BE2C (cell line): ENCODE data around the gene C1orf141. TPM values are rescaled to one million over a fixed set of nuclear protein-coding genes. Genes with fewer than 3 reads are reported as not detected.

Experiments
- DNase-seq: peaks from one replicate; pipeline ENCODE4 v3.0.0-alpha.2; 2020
- H3K27me3 ChIP-seq: fragments of 250-450 bp; sonication (Bioruptor Pico); 2 replicates; pipeline ENCODE4 v1.5.1; 2020; ENCODE audit warnings: mild to moderate bottlenecking
- H3K36me3 ChIP-seq: fragments of 250-450 bp; sonication (Bioruptor Pico); 2 replicates; pipeline ENCODE4 v1.5.1; 2020; ENCODE audit warnings: mild to moderate bottlenecking
- H3K4me1 ChIP-seq: fragments of 250-450 bp; sonication (Bioruptor Pico); 2 replicates; pipeline ENCODE4 v1.5.1; 2020
- H3K4me3 ChIP-seq: 2 replicates; pipeline ENCODE4 v1.5.1; 2011; ENCODE audit warnings: low read depth, low read length
- H3K9me3 ChIP-seq: fragments of 250-450 bp; sonication (Bioruptor Pico); 2 replicates; pipeline ENCODE4 v1.5.1; 2020
- polyA plus RNA-seq: library from polyadenylated mRNA; unstranded; fragments of >200 nt; gene quantifications from one replicate; pipeline ENCODE4 v1.2.1, GENCODE V29; 2012; ENCODE audit warnings: low read depth, missing spikeins; ENCODE audit not compliant: insufficient read length, insufficient read depth
- TF ChIP-seq, protein P1 (sequence below): IDR thresholded peaks from 2 replicates; pipeline ENCODE4 v1.5.1; 2012; ENCODE audit warnings: mild to moderate bottlenecking, low read depth, low read length

C1orf141 gene
- not detected for polyA plus RNA-seq

- no peak for DNase-seq
- Histone ChIP-seq H3K4me1 (no peaks in the 10 kb centered on the region), H3K4me3 (no peak within 1 kb of the TSS), H3K27me3 (no peaks in the 10 kb centered on the region), H3K36me3 (no peaks in the 10 kb centered on the region), H3K9me3 (no peaks in the 10 kb centered on the region)
- TF ChIP-seq, protein P1, sequence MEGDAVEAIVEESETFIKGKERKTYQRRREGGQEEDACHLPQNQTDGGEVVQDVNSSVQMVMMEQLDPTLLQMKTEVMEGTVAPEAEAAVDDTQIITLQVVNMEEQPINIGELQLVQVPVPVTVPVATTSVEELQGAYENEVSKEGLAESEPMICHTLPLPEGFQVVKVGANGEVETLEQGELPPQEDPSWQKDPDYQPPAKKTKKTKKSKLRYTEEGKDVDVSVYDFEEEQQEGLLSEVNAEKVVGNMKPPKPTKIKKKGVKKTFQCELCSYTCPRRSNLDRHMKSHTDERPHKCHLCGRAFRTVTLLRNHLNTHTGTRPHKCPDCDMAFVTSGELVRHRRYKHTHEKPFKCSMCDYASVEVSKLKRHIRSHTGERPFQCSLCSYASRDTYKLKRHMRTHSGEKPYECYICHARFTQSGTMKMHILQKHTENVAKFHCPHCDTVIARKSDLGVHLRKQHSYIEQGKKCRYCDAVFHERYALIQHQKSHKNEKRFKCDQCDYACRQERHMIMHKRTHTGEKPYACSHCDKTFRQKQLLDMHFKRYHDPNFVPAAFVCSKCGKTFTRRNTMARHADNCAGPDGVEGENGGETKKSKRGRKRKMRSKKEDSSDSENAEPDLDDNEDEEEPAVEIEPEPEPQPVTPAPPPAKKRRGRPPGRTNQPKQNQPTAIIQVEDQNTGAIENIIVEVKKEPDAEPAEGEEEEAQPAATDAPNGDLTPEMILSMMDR, result no peak
Observed at GRCh38 chr1:67134695-67135094, at the start of gene C1orf141. Gene C1orf141 (minus strand): TSS chr1:67134970. CDS start chr1:67127240, 7,730 bp downstream.

GRCh38 chr1:67175530-67176087 is 40.8 kb upstream of the C1orf141 start:
- DNase-seq, result no peak
- H3K4me1 ChIP-seq, result no peaks in the 10 kb centered on the region
- H3K9me3 ChIP-seq, result no peaks in the 10 kb centered on the region
- no peak overlapping the region for H3K4me3 ChIP-seq
- TF ChIP-seq, protein P1, result no peak
- H3K27me3 ChIP-seq, result no peaks in the 10 kb centered on the region
- no peaks in the 10 kb centered on the region for H3K36me3 ChIP-seq

- no peaks in the 10 kb centered on the region for H3K9me3 ChIP-seq
- no peaks in the 10 kb centered on the region for H3K4me1 ChIP-seq
- TF ChIP-seq, protein P1, result no peak
- DNase-seq, result no peak
- H3K36me3 ChIP-seq, result no peaks in the 10 kb centered on the region
- no peaks in the 10 kb centered on the region for H3K27me3 ChIP-seq
- H3K4me3 ChIP-seq, result no peak overlapping the region
Observed at GRCh38 chr1:67174716-67175284, 40.0 kb upstream of the C1orf141 start.

- no peaks in the 10 kb centered on the region for H3K4me1 ChIP-seq
- TF ChIP-seq, protein P1, result no peak
- no peak for DNase-seq
- H3K4me3 ChIP-seq, result no peak overlapping the region
- H3K36me3 ChIP-seq, result no peaks in the 10 kb centered on the region
- H3K27me3 ChIP-seq, result no peaks in the 10 kb centered on the region
- H3K9me3 ChIP-seq, result no peaks in the 10 kb centered on the region
Observed at GRCh38 chr1:67173988-67174387, 39.2 kb upstream of the C1orf141 start.

GRCh38 chr1:67171978-67172377 is 37.2 kb upstream of the C1orf141 start:
- TF ChIP-seq, protein P1, result no peak
- no peak for DNase-seq
- Histone ChIP-seq H3K9me3 (no peaks in the 10 kb centered on the region), H3K27me3 (no peaks in the 10 kb centered on the region), H3K36me3 (no peaks in the 10 kb centered on the region), H3K4me3 (no peak overlapping the region), H3K4me1 (no peaks in the 10 kb centered on the region)

GRCh38 chr1:67171574-67171955 is 36.8 kb upstream of the C1orf141 start:
- Histone ChIP-seq H3K4me1 (no peaks in the 10 kb centered on the region), H3K4me3 (no peak overlapping the region), H3K9me3 (no peaks in the 10 kb centered on the region), H3K27me3 (no peaks in the 10 kb centered on the region), H3K36me3 (no peaks in the 10 kb centered on the region)
- TF ChIP-seq, protein P1, result no peak
- no peak for DNase-seq
